SK-N-SH treated with all-trans-retinoic acid at 6 μM for 48 hours (cell line): Measurements from ENCODE around the gene CDH4.

ENCODE experiments used
- ARNTL ChIP-seq: fragments of 450-650 bp; formaldehyde crosslinking; IDR thresholded peaks from 2 replicates; pipeline ENCODE4 v1.5.0; 2020; ENCODE audit warnings: low read depth, mild to moderate bottlenecking, moderate library complexity, borderline replicate concordance
- BACH2 ChIP-seq: fragments of 250-450 bp; sonication (Bioruptor Pico); IDR thresholded peaks from 2 replicates; pipeline ENCODE4 v1.9.0; 2021; ENCODE audit warnings: mild to moderate bottlenecking, borderline replicate concordance
- CSRNP3 ChIP-seq: fragments of 250-450 bp; sonication (Bioruptor Pico); IDR thresholded peaks from 2 replicates; pipeline ENCODE4 v1.5.1; 2021; ENCODE audit warnings: mild to moderate bottlenecking, moderate library complexity
- ESRRG ChIP-seq: fragments of 250-450 bp; sonication (Bioruptor Pico); IDR thresholded peaks from 2 replicates; pipeline ENCODE4 v1.6.1; 2021; ENCODE audit warnings: mild to moderate bottlenecking
- GLIS3 ChIP-seq: fragments of 250-450 bp; sonication (Bioruptor Pico); IDR thresholded peaks from 2 replicates; pipeline ENCODE4 v1.5.0; 2020; ENCODE audit warnings: mild to moderate bottlenecking, moderate library complexity
- ISL1 ChIP-seq: fragments of 250-450 bp; sonication (Bioruptor Pico); IDR thresholded peaks from 2 replicates; pipeline ENCODE4 v2.1.2; 2022; ENCODE audit warnings: mild to moderate bottlenecking, moderate library complexity
- PPARA ChIP-seq: fragments of 250-450 bp; sonication (Bioruptor Pico); IDR thresholded peaks from 2 replicates; pipeline ENCODE4 v1.5.0; 2020; ENCODE audit warnings: mild to moderate bottlenecking, borderline replicate concordance
- RARB ChIP-seq: fragments of 250-450 bp; sonication (Bioruptor Pico); IDR thresholded peaks from 2 replicates; pipeline ENCODE4 v1.8.0; 2021; ENCODE audit warnings: mild to moderate bottlenecking, moderate library complexity
- TCF4 ChIP-seq: fragments of 250-450 bp; sonication (Bioruptor Pico); IDR thresholded peaks from 2 replicates; pipeline ENCODE4 v1.8.0; 2021; ENCODE audit warnings: mild to moderate bottlenecking, moderate library complexity, borderline replicate concordance
- TOX ChIP-seq: fragments of 250-450 bp; sonication (Bioruptor Pico); IDR thresholded peaks from 2 replicates; pipeline ENCODE4 v1.8.0; 2021; ENCODE audit warnings: mild to moderate bottlenecking, moderate library complexity, borderline replicate concordance
- ZNF70 ChIP-seq: fragments of 450-650 bp; formaldehyde crosslinking; IDR thresholded peaks from 2 replicates; pipeline ENCODE4 v1.5.0; 2020; ENCODE audit warnings: mild to moderate bottlenecking, moderate library complexity
- ZNF8 ChIP-seq: fragments of 450-650 bp; formaldehyde crosslinking; IDR thresholded peaks from 2 replicates; pipeline ENCODE4 v1.5.0; 2020; ENCODE audit warnings: mild to moderate bottlenecking, moderate library complexity
- TF ChIP-seq, protein P1 (sequence below): fragments of 250-450 bp; sonication (Bioruptor Pico); IDR thresholded peaks from 2 replicates; pipeline ENCODE4 v1.8.0; 2020; ENCODE audit warnings: mild to moderate bottlenecking, moderate library complexity, borderline replicate concordance
- TF ChIP-seq, protein P2 (sequence below): fragments of 250-450 bp; sonication (Bioruptor Pico); IDR thresholded peaks from 2 replicates; pipeline ENCODE4 v1.5.1; 2020; ENCODE audit warnings: low read depth, mild to moderate bottlenecking, moderate library complexity

DNA sequence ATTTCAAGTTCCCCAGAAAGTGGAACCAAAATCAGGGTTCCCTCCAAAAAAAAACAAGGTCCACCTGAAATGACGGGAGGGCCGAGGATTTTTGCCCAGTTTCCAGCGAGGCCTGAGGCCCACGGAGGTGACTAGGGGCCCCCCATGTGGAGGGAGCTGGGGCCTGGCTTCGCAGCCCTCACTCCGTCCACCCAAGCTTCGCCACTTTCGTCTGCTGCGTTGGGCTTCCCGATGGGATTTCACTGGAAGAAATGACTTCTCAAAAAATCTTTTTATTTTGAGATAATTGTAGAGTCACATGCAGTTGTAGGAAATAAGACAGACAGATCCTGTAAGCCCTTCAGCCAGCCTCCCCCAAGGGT is 605.3 kb downstream of the CDH4 start:
- TF ChIP-seq CSRNP3 = no peak
- TF ChIP-seq TCF4 (CRISPR knock-in tag) = no peak
- TF ChIP-seq, protein P1, sequence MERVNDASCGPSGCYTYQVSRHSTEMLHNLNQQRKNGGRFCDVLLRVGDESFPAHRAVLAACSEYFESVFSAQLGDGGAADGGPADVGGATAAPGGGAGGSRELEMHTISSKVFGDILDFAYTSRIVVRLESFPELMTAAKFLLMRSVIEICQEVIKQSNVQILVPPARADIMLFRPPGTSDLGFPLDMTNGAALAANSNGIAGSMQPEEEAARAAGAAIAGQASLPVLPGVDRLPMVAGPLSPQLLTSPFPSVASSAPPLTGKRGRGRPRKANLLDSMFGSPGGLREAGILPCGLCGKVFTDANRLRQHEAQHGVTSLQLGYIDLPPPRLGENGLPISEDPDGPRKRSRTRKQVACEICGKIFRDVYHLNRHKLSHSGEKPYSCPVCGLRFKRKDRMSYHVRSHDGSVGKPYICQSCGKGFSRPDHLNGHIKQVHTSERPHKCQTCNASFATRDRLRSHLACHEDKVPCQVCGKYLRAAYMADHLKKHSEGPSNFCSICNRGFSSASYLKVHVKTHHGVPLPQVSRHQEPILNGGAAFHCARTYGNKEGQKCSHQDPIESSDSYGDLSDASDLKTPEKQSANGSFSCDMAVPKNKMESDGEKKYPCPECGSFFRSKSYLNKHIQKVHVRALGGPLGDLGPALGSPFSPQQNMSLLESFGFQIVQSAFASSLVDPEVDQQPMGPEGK (CRISPR knock-in tag) = no peak
- TF ChIP-seq, protein P2, sequence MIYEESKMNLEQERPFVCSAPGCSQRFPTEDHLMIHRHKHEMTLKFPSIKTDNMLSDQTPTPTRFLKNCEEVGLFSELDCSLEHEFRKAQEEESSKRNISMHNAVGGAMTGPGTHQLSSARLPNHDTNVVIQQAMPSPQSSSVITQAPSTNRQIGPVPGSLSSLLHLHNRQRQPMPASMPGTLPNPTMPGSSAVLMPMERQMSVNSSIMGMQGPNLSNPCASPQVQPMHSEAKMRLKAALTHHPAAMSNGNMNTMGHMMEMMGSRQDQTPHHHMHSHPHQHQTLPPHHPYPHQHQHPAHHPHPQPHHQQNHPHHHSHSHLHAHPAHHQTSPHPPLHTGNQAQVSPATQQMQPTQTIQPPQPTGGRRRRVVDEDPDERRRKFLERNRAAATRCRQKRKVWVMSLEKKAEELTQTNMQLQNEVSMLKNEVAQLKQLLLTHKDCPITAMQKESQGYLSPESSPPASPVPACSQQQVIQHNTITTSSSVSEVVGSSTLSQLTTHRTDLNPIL = no peak
- TF ChIP-seq ARNTL (CRISPR knock-in tag) = no peak
- TF ChIP-seq ESRRG (CRISPR knock-in tag) = no peak
- no peak for TF ChIP-seq RARB (CRISPR knock-in tag)
- no peak for TF ChIP-seq ISL1
- no peak for TF ChIP-seq GLIS3
- no peak for TF ChIP-seq ZNF8
- TF ChIP-seq PPARA (CRISPR knock-in tag) = no peak
- no peak for TF ChIP-seq BACH2 (CRISPR knock-in tag)
- TF ChIP-seq TOX = no peak
- TF ChIP-seq ZNF70 = no peak
